ENCODE results near the gene VAT1.

DNA sequence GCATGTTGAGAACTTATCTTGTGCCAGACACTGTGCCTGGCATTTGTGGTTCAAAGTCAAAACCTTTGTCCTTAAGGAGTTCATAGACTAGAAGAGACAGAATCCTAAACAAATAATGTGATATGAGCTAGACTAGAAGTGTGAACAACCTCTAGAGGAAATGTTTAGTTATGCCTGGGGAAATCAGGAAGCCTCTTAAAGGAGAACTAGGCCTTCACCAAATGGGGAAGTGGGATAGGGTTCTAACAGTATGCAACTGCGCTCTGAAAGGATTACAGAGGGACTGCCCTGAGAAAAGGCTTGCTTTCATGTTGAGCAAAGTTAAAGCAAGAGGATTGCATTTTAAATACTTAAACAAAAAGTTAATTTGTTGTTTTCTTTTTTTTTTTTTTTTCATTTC lies 37.0 kb downstream of the VAT1 start:
- TF ChIP-seq, protein P1, sequence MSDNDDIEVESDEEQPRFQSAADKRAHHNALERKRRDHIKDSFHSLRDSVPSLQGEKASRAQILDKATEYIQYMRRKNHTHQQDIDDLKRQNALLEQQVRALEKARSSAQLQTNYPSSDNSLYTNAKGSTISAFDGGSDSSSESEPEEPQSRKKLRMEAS (IDR thresholded peaks at IDR 0.05; ENCODE audit: low read depth) = no peak
- TF ChIP-seq EP300 (IDR thresholded peaks at IDR 0.05; ENCODE audit: borderline replicate concordance in 1 of 2, low read depth in 1 of 2, low read length in 1 of 2) = no peak
- TF ChIP-seq, protein P2, sequence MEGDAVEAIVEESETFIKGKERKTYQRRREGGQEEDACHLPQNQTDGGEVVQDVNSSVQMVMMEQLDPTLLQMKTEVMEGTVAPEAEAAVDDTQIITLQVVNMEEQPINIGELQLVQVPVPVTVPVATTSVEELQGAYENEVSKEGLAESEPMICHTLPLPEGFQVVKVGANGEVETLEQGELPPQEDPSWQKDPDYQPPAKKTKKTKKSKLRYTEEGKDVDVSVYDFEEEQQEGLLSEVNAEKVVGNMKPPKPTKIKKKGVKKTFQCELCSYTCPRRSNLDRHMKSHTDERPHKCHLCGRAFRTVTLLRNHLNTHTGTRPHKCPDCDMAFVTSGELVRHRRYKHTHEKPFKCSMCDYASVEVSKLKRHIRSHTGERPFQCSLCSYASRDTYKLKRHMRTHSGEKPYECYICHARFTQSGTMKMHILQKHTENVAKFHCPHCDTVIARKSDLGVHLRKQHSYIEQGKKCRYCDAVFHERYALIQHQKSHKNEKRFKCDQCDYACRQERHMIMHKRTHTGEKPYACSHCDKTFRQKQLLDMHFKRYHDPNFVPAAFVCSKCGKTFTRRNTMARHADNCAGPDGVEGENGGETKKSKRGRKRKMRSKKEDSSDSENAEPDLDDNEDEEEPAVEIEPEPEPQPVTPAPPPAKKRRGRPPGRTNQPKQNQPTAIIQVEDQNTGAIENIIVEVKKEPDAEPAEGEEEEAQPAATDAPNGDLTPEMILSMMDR (IDR thresholded peaks at IDR 0.05) = no peak
- no peak for TF ChIP-seq POLR2AphosphoS5 (IDR thresholded peaks at IDR 0.05; ENCODE audit: low read depth, low read length)
- TF ChIP-seq EZH2phosphoT487 (IDR thresholded peaks at IDR 0.05; ENCODE audit: borderline replicate concordance, low read depth) = no peak
- TF ChIP-seq, protein P3, sequence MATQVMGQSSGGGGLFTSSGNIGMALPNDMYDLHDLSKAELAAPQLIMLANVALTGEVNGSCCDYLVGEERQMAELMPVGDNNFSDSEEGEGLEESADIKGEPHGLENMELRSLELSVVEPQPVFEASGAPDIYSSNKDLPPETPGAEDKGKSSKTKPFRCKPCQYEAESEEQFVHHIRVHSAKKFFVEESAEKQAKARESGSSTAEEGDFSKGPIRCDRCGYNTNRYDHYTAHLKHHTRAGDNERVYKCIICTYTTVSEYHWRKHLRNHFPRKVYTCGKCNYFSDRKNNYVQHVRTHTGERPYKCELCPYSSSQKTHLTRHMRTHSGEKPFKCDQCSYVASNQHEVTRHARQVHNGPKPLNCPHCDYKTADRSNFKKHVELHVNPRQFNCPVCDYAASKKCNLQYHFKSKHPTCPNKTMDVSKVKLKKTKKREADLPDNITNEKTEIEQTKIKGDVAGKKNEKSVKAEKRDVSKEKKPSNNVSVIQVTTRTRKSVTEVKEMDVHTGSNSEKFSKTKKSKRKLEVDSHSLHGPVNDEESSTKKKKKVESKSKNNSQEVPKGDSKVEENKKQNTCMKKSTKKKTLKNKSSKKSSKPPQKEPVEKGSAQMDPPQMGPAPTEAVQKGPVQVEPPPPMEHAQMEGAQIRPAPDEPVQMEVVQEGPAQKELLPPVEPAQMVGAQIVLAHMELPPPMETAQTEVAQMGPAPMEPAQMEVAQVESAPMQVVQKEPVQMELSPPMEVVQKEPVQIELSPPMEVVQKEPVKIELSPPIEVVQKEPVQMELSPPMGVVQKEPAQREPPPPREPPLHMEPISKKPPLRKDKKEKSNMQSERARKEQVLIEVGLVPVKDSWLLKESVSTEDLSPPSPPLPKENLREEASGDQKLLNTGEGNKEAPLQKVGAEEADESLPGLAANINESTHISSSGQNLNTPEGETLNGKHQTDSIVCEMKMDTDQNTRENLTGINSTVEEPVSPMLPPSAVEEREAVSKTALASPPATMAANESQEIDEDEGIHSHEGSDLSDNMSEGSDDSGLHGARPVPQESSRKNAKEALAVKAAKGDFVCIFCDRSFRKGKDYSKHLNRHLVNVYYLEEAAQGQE (IDR thresholded peaks at IDR 0.05; ENCODE audit: low read depth, low read length) = no peak
- TF ChIP-seq, protein P4, sequence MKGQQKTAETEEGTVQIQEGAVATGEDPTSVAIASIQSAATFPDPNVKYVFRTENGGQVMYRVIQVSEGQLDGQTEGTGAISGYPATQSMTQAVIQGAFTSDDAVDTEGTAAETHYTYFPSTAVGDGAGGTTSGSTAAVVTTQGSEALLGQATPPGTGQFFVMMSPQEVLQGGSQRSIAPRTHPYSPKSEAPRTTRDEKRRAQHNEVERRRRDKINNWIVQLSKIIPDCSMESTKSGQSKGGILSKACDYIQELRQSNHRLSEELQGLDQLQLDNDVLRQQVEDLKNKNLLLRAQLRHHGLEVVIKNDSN (IDR thresholded peaks at IDR 0.05; ENCODE audit: borderline replicate concordance, low read depth) = no peak
- TF ChIP-seq RAD21 (IDR thresholded peaks at IDR 0.05; ENCODE audit: low read length) = no peak
- TF ChIP-seq, protein P5, sequence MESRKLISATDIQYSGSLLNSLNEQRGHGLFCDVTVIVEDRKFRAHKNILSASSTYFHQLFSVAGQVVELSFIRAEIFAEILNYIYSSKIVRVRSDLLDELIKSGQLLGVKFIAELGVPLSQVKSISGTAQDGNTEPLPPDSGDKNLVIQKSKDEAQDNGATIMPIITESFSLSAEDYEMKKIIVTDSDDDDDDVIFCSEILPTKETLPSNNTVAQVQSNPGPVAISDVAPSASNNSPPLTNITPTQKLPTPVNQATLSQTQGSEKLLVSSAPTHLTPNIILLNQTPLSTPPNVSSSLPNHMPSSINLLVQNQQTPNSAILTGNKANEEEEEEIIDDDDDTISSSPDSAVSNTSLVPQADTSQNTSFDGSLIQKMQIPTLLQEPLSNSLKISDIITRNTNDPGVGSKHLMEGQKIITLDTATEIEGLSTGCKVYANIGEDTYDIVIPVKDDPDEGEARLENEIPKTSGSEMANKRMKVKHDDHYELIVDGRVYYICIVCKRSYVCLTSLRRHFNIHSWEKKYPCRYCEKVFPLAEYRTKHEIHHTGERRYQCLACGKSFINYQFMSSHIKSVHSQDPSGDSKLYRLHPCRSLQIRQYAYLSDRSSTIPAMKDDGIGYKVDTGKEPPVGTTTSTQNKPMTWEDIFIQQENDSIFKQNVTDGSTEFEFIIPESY (IDR thresholded peaks at IDR 0.05; ENCODE audit: borderline replicate concordance, low read depth) = no peak
- no peak for TF ChIP-seq NFIC (IDR thresholded peaks at IDR 0.05; ENCODE audit: borderline replicate concordance)
- TF ChIP-seq GABPA (IDR thresholded peaks at IDR 0.05; ENCODE audit: low read depth) = no peak
- TF ChIP-seq YY1 (IDR thresholded peaks at IDR 0.05; ENCODE audit: low read depth) = no peak
- no peak for TF ChIP-seq RCOR1 (IDR thresholded peaks at IDR 0.05; ENCODE audit: low read length)
- no peak for TF ChIP-seq SIN3A (IDR thresholded peaks at IDR 0.05; ENCODE audit: borderline replicate concordance, low read depth, low read length)

Measured in SK-N-SH (cell line).